Lower leg skin (tissue), 3 donors: ENCODE data around the gene PAFAH1B2.

Experiments used
- POLR2A ChIP-seq, 2 donors: fragments of 450-650 bp; IDR thresholded peaks; one replicate each; pipeline ENCODE4 v1.6.1; 2016 to 2017; ENCODE audit warnings: antibody characterized with exemption in 2 of 2, mild to moderate bottlenecking in 1 of 2, moderate library complexity in 1 of 2
- TF ChIP-seq, protein P1 (sequence below), 3 donors: fragments of 450-650 bp; IDR thresholded peaks; one replicate each; pipeline ENCODE4 v1.5.1; 2016; ENCODE audit warnings: antibody characterized with exemption in 3 of 3, mild to moderate bottlenecking in 3 of 3, moderate library complexity in 2 of 3

GRCh38 chr11:117188620-117189081 lies 44.6 kb downstream of the PAFAH1B2 start:
- TF ChIP-seq, protein P1, sequence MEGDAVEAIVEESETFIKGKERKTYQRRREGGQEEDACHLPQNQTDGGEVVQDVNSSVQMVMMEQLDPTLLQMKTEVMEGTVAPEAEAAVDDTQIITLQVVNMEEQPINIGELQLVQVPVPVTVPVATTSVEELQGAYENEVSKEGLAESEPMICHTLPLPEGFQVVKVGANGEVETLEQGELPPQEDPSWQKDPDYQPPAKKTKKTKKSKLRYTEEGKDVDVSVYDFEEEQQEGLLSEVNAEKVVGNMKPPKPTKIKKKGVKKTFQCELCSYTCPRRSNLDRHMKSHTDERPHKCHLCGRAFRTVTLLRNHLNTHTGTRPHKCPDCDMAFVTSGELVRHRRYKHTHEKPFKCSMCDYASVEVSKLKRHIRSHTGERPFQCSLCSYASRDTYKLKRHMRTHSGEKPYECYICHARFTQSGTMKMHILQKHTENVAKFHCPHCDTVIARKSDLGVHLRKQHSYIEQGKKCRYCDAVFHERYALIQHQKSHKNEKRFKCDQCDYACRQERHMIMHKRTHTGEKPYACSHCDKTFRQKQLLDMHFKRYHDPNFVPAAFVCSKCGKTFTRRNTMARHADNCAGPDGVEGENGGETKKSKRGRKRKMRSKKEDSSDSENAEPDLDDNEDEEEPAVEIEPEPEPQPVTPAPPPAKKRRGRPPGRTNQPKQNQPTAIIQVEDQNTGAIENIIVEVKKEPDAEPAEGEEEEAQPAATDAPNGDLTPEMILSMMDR (IDR thresholded peaks at IDR 0.05) = no peak
- no peak for TF ChIP-seq POLR2A (IDR thresholded peaks at IDR 0.05)
